Fibroblast of the conjunctiva (primary cell): Measurements from ENCODE around the gene NHSL1.
A peak's percentile ranks its signal among the peaks of the same experiment; 100 is the strongest.
"Not testable (repeated sequence)": the region's sequence is repeated elsewhere in the genome, so short reads cannot be mapped to it uniquely, and the experiment has no call there.

Experiments
- DNase-seq: peaks from one replicate; pipeline ENCODE4 v3.0.0-alpha.2; 2010; ENCODE audit warnings: low read depth

NHSL1 gene

DNA sequence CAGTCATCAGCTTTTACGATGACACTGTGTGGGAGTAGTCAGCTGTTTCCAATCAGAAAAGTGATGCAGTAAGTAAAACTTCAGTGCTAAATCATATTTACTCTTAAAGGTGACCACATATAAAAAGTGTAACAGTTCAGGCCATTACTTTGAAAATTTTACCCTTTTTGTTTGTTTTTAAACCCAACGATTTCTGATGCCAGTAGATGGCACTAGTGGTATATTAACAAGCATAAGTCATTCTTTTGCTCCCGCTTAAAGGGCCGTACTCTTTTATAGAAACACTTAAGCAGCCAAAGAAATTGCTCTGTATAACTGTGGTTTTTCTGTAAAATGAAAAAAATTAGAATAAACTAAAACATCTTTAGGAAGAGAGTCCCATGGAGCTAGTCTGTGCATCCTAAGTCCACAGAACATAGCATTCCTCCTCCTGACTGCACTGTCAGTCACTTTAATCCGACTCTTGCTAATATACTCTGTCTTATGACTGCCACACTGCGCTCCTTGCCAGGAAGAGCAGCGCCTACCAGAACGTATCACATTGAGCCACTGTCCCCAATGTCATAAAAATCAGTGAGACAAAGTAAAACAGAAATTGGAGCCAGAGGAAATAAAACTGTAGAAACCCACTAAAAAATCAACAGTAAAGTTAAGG lies 70.2 kb downstream of the NHSL1 start:
- peak; percentile 58 for DNase-seq

DNA sequence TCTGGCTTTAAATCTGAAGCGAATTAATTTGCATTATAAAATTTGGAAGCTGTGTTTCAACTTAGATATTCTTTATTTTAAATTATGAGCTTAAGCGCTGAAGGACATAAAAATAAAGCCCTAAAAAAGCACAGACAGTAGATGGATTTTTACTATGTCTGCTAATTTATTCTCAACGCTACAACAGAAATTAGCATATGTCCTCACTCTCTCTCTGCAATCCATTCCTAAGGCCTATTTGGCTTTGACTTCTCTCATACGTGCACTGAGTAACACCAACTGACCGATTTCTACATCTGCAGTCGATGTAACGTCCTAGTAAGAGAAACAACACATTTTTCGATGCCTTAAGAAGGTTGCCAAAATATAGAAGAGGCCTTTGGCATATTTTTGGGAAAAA lies 71.6 kb downstream of the NHSL1 start:
- no peak for DNase-seq

DNA sequence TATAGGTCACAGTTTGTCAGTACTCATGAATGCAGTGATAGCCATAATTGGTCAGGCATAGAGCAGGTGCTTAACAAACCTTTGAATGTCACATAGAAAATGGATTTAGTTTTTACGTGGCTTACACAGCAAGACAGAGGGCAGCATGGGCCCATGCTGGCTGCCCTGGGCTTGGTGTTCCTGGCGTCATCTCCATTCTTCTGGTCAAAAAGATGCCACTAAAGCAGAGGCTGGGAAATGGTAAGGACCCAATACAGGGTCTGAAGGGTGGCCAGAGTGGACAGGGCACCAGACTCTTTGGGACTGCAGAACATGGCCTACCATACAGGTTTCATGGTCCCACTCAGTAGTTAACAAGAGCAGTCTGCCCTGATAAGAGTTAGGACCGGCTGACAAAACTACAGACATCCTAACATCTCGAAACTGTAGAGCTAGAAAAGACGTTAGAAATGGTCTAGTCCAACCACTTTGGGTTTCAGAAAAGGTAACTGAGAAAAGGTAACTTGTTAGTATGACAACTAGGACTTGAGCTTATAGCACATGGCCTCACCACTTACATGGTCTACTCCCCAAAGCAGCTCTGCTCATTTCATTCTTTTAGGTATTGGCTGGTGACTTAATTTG lies 72.7 kb downstream of the NHSL1 start:
- DNase-seq, result no peak

DNA sequence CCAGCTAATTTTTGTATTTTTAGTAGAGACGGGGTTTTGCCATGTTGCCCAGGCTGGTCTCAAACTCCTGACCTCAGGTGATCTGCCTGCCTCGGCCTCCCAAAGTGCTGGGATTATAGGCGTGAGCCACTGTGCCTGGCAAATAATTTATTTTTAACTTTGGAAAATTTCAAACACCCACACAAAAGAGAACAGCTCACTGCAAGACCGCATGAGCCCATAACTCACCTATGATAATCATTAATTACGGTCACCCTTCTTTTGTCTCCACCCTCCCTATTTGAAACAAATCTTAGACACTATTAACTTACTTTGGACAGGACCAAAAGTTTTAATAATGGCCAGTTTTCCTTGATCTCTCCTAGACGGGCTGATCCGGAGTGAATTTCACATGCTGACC lies 74.0 kb downstream of the NHSL1 start:
- not testable (repeated sequence) for DNase-seq

DNA sequence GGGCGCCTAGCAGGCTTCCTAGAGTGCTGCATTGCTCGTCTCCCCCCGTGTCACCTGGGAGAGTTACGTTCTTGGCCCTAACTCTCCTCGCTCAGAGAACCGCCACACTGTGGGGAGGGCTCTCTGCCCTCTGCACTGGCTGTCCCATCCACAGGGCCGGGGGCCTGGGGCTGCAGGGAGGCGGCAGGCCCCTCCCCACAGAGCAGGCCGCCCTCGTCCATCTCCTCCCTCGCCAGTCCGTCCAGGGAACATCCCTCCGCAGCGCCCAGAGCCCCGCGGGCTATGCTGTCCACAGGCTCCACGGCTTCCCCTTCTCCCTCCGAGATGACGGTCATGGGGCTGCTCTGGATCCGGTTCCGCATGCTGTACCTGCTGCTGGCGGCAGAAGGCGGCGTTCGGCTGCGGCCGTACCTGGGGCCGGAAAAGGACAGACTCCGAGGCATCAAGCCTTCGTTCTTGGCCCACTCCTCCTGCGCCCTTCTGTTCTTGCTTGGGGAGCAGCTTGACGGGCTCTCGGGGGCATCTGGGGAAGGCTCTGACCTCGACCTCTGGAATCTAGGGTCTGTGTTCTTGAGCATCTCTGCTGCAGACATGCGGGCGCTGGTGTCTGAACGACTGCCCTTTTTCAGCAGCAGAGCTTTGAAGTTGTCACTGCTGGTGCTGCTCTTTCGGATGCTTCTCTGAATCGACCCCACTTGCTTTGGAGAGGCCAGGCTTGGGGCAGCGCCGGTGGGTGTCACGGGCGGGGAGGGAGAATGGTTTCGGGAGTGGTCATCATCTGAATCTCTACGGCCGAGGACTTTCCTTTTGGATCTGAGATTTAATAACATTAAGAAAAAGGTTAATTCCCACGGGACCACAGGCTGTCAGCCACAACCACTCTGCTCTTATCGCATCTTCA lies 75.0 kb downstream of the NHSL1 start:
- no peak for DNase-seq

DNA sequence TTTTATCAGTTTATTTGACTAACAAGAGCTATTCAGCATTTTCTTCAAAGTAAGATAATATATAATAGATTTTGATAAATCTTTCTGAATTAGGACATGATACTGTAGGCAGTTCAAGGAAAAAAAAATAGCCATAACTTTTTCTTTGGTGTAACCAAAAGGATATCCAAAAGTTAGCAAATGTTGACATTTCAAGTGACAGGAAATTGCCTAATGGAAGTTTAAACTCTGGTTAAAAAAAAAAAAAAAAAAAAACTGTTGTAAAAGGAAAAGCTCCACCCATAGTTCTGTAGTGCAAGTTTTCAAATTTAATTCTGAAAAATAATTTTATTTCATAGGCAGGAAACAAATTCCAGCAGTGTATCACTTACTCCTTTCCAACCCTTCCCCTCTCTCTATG lies 76.4 kb downstream of the NHSL1 start:
- DNase-seq, result no peak

DNA sequence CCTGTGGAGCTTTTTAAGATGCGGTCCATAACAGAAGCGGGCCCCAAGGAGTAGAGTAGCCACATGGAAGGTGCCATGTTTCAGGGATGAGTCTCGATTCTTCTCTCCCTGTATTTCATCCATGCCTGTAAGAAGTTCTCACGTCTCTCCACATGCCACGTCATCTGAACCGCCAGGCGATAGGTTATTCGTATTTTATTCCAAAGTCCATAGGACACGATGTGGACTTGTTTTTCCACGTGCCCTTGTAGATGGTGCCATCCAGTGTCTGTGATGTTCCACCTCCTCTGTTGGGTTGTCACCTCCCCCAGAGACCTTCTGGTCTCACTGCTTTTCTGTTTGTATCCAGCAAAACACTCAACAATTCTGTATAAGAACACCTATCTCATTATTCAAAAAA lies 77.7 kb downstream of the NHSL1 start:
- no peak for DNase-seq

DNA sequence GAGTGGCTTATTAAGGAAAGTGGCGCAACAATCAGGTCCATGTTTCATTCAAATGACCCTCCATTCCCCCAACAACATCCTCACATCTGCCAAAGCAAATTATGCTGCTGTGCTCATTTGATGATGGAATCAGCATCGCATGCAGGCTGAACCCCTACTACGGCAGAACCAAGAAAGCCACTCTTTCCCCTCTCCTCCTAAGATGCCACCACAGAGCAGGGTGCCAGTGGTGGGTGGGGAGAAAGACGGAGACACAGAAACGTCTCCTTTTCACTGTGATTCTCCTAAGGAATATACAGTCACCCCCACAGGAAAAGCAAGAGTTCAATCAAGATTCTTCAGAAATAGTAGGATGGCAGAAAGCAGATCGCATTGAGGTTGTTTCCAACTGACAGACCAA lies 78.2 kb downstream of the NHSL1 start:
- DNase-seq, result no peak

DNA sequence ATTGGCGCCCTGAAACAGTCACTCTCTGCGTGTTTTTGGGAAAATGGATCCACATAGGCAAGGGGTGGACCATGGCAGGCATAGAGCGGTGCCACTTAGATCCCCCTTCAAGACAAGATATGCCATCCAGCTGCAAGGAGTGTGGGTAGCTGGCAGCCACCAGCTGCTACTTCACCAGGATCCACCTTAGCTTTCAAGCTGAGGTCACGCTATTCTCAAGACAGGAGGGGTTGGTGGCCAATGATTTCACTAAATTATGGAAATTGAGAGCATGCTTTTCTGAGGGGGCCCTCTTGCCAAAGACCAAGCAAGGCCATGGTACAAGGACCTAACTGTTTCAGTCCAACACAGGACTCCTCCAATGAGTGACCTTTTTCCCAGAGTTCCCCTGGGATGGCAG lies 78.9 kb downstream of the NHSL1 start:
- no peak for DNase-seq

DNA sequence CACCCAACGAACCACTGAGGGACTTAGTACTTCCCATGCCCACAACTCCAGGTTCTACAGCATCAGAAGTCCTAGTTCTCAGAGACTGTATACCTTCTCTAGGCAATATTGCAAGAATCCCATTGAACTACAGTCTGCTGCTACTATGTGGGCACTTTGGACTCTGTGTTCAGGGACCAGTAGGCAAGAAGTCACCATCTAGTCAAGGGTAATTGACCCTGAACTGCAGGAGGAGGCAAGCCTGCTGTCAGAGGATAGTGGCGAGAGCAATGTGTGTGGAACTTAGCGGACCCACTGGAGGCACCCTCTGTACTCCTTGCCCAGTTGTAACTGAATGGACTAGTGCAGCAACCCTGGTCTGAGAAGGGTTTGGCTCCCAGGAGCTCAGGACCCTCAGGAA lies 79.5 kb downstream of the NHSL1 start:
- DNase-seq, result no peak

DNA sequence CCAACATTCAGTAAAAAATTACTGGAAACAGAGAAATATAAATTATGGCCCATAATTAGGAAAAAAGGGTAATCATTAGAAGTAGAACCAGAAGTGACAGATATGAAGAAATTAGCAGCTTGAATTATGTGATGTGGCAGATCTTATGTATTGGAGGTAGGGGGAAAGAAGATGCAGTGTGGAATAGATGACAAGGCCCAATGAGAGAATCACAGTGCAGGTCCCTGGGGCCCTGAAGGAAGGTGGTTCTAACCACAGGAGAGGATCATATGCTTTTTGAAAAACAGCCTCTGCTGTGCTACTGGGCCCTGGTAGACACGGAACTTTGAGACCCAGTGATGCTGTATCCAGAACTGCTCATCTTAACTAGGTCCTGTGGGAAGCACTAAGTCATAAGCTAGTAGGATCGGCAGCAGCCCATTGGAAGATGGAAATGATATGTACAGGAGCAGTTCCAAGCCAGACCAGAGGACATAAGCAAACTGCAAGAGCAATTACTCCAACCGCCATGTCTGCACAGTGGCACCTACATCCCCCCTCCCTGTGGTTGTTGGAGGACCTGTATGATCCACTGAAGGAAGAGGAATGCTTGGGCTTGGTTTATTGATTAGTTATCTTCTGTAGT lies 81.1 kb downstream of the NHSL1 start:
- no peak for DNase-seq

DNA sequence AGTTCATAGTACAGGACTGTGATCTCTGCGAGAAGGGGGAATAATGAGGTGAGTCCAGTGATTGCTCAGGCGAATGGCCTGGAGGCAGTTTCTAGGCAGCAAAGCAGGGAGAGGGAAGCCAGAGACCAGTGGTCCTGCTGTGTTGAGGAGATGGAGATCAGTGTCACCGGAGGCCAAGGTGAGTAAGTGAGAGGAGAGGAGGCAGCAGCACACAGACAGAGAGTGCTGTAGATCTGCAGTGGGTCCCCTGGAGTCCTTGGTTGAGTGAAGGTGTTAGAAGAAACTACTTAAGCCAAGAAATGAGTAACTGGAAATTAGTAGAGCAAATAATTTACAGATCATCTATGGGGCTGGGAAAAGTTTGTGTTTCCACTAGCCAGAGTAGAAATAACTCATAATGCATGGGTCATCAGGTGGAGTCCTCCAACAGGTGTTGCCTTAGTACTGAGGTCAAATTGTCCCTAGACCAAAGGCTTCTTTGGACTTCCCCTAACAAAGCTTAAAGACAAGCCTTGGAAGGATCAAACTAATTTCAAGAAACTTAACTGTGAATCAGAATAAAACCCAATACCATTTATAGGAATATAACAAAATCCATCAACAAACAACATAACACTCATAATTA lies 81.7 kb downstream of the NHSL1 start:
- DNase-seq, result no peak

DNA sequence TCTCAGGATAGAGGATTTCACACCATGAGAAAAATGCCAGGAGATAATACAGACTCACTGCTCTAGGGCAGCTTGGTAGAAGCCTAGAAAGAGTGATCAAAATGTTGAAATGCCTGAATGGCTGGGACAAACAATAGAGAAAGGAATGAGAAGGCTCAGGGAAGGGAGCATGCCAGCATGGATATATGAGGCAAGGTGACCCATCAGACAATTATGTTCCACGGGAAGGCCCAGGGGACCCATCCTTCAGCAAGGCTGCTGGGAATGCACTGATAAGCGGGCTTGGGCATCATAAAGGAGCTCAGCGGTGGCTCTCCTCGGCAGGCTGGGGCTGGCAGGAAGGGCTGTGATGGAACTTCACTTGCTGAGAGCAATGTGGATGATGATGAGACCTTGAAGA lies 83.1 kb downstream of the NHSL1 start:
- DNase-seq, result no peak

DNA sequence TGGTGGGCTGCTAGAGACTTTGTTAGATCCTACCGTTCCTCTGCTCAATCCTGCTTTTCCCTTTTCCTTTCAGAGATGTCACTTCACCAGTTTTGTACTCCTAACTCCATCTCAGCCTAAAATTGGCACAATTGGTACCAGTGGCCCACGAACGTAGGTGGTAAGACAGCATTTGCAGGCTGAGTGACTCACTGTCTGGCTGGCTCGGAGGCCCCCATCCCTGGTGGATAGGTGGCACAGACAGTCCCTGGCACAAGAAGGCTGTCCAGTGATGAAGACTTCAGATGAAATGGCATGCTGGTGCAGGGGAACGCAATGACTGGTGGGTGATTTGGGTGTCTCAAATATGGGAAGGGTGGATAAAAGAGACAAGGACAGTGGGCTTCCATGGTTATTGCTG lies 84.2 kb downstream of the NHSL1 start:
- no peak for DNase-seq

DNA sequence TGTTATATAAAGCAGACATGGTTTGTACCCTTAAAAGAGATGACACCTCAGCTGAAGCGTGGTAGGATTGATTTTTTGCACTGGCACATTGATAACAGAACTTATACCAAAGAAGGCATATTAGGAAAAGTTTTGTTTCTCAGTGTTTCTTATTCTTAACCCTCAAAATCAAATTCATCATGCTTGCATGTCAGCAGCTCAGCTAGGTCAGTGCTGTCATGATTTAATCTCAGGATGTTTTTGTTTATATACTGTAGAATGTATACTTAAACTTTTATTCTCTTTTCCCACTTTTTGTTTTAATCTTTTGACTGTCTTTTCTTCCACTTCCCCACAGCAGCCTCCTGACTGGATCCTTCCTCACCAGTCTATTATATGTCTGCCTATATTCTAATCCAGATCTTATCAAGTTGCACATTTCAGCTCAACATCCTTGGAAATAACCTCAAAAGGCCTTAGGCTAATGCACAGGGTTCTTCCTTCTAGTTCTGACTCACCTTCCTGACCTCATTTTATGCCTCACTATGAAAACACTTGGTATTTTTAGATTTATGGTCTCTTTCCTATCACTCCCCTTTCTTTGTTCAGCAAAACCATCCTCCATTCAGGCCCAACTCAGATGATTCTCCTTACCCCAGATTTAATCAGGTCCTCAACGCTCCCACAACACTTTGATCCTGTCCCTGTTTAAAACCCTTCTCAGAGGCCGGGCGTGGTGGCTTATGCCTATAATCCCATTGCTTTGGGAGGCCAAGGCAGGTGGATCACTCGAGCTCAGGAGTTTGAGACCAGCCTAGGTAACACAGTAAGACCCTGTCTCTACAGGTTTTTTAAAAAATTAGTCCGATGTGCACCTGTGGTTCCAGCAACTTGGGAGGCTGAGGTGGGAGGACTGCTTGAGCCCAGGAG lies 88.1 kb downstream of the NHSL1 start:
- peak; percentile 16 for DNase-seq

DNA sequence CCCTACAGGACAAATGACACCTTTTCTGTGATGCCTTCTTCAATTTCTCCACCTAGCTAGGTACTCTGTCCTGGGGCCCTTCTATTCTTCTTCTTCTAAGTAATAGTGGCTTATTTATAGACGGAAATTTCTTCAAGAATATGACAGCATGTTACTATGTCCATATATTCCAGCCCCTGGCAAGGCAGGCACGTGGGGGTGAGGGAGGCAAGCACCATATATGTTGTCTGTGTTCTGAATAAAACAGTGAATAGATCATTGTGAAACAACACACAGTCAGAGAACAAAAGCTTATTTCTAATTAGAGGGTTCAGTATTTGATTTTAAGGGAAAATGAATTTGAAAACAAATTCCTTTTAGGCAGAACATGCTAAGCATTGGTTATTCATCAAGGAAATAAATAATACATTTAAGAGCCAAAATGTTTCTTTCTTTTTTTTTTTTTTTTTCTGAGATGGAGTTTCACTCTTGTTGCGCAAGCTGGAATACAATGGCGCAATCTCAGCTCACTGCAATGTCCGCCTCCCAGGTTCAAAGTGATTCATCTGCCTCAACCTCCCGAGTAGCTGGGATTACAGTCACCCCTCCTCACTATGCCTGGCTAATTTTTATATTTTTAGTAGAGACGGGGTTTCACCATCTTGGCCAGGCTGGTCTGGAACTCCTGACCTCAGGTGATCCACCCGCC lies 89.1 kb downstream of the NHSL1 start:
- DNase-seq, result peak; percentile 69

DNA sequence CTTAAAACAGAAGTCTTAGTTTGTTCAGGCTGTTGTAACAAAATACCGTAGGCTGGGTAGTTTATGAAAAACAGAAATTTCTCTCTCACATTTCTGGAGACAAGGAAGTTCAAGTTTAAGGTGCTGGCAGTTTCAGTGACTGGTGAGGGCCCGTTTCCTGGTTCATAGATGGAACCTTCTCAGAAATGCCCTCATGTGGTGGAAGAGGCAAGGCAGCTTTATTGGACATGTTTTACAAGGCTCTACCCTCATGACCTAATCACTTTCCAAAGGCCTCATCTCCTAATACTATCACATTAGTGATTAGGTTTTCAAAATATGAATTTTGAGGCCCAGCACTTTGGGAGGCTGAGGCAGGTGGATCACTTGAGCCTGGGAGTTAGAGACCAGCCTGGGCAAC lies 92.9 kb downstream of the NHSL1 start:
- no peak for DNase-seq

DNA sequence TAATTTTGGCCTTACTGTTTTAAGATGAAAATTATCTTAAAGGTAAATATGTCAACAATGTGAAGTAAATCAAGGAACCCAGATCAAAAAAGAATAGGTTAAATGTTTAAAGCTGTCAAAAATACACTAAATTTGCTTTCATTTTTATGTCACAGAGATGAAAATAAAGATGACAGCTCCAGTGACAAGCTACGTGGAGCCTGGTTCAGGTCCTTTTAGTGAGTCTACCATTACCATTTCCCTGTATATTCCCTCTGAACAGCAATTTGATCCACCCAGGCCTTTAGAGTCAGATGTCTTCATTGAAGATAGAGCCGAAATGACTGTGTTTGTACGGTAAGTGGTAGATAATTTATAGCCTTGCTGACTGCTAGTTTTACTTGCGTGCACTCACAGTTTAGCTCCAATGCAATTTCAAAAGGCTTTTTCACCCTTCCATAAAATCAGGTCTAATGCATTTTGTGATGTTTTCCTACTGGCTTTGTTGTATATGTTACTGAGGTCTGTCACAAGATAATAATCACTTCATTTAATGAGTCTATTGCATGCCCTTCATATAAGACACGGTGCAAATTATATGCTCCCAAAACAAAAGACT lies 93.4 kb downstream of the NHSL1 start:
- no peak for DNase-seq

DNA sequence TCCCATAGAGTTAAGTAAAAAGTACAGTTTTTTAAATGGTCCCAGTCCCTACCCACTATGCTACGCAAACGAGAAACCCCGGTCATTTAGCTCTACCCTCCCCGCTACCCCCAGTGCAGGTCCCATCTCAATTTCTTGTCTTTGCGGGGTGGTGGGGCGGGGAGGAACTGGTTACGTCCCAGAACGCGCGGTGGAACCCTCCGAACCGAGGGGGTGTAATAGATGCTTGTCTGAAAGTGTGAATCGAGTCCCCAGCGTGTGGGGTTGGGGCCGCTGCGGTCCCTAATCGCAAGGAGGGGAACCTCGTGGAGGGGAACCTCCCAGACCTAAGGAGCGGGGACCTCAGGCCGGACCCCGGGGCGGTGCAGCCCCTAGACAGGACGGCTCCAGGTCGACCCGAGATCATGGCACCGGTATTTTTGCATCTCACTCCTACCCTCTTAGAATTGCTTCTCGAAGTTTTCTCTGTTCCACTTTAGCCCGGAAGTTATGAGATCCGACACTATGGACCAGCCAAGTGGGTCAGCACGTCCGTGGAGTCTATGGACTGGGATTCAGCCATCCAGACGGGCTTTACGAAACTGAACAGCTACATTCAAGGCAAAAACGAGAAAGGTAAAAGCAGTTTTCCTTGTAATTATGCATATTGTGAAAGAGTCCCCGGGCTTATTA lies 94.5 kb downstream of the NHSL1 start:
- no peak for DNase-seq
